Sigmoid colon (tissue), 4 donors: Measurements from ENCODE around the gene SLC16A5.

Experiments used
- EP300 ChIP-seq, 4 donors: sonication (generic); formaldehyde crosslinking; IDR thresholded peaks; one replicate each; pipeline ENCODE4 v1.6.1; 2017; ENCODE audit warnings: antibody characterized with exemption in 4 of 4
- POLR2A ChIP-seq, 2 donors: fragments of 450-650 bp; IDR thresholded peaks; one replicate each; pipeline ENCODE4 v1.6.1; 2016; ENCODE audit warnings: antibody characterized with exemption in 2 of 2, mild to moderate bottlenecking in 2 of 2, moderate library complexity in 2 of 2
- POLR2AphosphoS5 ChIP-seq, 4 donors: sonication (generic); formaldehyde crosslinking; IDR thresholded peaks; one replicate each; pipeline ENCODE4 v1.6.1; 2017; ENCODE audit warnings: antibody characterized with exemption in 4 of 4
- TF ChIP-seq, protein P1 (sequence below), 4 experiments: fragments of 450-650 bp in 3 of 4; fragments of 200-600 bp in 1 of 4; IDR thresholded peaks; one replicate each; pipeline ENCODE4 v1.5.1; 2016 to 2019; ENCODE audit warnings: antibody characterized with exemption in 4 of 4, mild to moderate bottlenecking in 3 of 4, moderate library complexity in 2 of 4

DNA sequence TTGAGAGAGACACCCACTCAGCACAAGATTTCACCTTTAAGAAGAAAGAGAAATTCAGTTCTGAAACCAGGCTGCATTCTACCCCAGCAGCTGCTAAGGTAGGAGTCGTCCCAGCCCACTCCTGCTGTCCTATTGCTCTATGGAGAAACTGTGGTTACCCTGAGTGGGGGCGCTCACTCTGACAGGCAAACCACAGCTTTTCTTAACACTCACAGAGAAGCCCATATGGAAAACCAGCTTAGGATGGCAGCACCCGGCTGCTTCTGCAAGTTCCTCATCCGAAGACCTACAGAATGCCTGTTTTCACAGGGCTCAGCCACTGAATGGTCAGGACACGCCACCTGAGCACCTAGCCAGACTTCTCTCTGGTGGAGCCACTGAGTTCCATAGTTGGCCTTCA is 48.5 kb upstream of the SLC16A5 start:
- TF ChIP-seq, protein P1, sequence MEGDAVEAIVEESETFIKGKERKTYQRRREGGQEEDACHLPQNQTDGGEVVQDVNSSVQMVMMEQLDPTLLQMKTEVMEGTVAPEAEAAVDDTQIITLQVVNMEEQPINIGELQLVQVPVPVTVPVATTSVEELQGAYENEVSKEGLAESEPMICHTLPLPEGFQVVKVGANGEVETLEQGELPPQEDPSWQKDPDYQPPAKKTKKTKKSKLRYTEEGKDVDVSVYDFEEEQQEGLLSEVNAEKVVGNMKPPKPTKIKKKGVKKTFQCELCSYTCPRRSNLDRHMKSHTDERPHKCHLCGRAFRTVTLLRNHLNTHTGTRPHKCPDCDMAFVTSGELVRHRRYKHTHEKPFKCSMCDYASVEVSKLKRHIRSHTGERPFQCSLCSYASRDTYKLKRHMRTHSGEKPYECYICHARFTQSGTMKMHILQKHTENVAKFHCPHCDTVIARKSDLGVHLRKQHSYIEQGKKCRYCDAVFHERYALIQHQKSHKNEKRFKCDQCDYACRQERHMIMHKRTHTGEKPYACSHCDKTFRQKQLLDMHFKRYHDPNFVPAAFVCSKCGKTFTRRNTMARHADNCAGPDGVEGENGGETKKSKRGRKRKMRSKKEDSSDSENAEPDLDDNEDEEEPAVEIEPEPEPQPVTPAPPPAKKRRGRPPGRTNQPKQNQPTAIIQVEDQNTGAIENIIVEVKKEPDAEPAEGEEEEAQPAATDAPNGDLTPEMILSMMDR (IDR thresholded peaks at IDR 0.05), result no peak
- TF ChIP-seq POLR2AphosphoS5 (IDR thresholded peaks at IDR 0.05) (no peak), POLR2A (IDR thresholded peaks at IDR 0.05) (no peak), EP300 (IDR thresholded peaks at IDR 0.05) (no peak)
